GM12872 (cell line): Measurements from ENCODE around the gene NRP1.

Source experiments
- CTCF ChIP-seq: IDR thresholded peaks from 3 replicates; pipeline ENCODE4 v1.5.1; 2011; ENCODE audit warnings: low read depth, mild to moderate bottlenecking, low read length, moderate library complexity; ENCODE audit not compliant: insufficient read depth

The NRP1 gene

GRCh38 chr10:33265621-33266020, 68.8 kb downstream of the NRP1 start:
- no peak for TF ChIP-seq CTCF

- TF ChIP-seq CTCF, result no peak
These were observed 71.0 kb downstream of the NRP1 start for GRCh38 chr10:33263453-33263852.

GRCh38 chr10:33262871-33263270, 71.6 kb downstream of the NRP1 start:
- no peak for TF ChIP-seq CTCF

- no peak for TF ChIP-seq CTCF
These were observed 73.9 kb downstream of the NRP1 start for GRCh38 chr10:33260403-33261149.

GRCh38 chr10:33258967-33259366, 75.5 kb downstream of the NRP1 start:
- no peak for TF ChIP-seq CTCF

- no peak for TF ChIP-seq CTCF
These were observed 76.9 kb downstream of the NRP1 start for GRCh38 chr10:33257439-33258080.

- no peak for TF ChIP-seq CTCF
These were observed 78.0 kb downstream of the NRP1 start for GRCh38 chr10:33256458-33256857.
